Astrocyte of the cerebellum (primary cell): Measurements from ENCODE around the gene KMT5B.

Experiments used
- DNase-seq: peaks from one replicate; pipeline ENCODE4 v3.0.0-alpha.2; 2011; ENCODE audit warnings: low read depth
- H3K4me3 ChIP-seq: 2 replicates; pipeline ENCODE4 v1.5.1; 2011; ENCODE audit warnings: mild to moderate bottlenecking, low read depth, low read length, moderate library complexity
- in situ Hi-C: cut with HindIII; loops from 2 replicates; pipeline ENCODE4 v1.10.0; 2017; ENCODE audit warnings: low sequenced_read_pairs
- TF ChIP-seq, protein P1 (sequence below): IDR thresholded peaks from 2 replicates; pipeline ENCODE4 v1.5.1; 2012; ENCODE audit warnings: low read length, low read depth, moderate library complexity, mild to moderate bottlenecking; ENCODE audit errors: missing control alignments

Gene KMT5B

DNA sequence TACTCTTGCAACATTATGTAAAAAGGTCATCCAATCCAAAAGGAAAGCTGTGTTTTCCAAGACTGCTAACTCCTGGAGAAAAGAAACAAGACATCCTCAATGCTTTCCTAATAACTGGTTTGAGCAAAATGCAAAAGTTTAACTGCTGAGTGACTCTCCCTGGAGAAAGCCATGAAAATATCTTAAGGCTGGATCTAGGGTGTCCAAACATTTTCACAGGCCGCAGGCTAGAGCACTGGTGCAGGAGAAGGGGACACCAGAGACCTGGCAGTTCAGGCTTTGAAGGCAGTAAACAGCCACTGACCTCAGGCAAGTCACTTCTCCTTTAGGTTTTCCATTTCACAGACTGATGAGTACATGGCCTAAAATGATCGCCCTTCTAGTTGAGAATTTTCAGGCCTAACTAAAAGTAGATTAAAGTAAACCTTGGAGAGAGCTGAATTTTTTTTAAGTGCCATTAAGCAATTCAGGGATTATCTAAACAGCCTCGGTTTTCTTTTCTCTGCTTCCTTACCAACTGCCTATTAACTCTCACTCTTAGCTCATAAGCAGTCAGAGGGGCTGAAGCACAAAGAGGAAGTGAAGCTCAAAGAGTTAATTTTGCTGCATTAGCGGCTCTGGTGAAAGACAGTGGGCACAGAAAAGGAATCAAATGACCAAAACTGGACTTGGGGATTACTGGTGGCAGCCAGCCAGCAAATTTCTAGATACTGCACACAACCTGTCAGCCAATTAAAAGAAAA, 94.2 kb downstream of the KMT5B start:
- TF ChIP-seq, protein P1, sequence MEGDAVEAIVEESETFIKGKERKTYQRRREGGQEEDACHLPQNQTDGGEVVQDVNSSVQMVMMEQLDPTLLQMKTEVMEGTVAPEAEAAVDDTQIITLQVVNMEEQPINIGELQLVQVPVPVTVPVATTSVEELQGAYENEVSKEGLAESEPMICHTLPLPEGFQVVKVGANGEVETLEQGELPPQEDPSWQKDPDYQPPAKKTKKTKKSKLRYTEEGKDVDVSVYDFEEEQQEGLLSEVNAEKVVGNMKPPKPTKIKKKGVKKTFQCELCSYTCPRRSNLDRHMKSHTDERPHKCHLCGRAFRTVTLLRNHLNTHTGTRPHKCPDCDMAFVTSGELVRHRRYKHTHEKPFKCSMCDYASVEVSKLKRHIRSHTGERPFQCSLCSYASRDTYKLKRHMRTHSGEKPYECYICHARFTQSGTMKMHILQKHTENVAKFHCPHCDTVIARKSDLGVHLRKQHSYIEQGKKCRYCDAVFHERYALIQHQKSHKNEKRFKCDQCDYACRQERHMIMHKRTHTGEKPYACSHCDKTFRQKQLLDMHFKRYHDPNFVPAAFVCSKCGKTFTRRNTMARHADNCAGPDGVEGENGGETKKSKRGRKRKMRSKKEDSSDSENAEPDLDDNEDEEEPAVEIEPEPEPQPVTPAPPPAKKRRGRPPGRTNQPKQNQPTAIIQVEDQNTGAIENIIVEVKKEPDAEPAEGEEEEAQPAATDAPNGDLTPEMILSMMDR = no peak
- in situ Hi-C loops = no loop called here
- H3K4me3 ChIP-seq = peak overlapping the region; percentile 45
- no peak for DNase-seq

GRCh38 chr11:68117853-68118470, 95.1 kb downstream of the KMT5B start:
- H3K4me3 ChIP-seq = no peak overlapping the region
- DNase-seq = no peak
- in situ Hi-C loops = no loop called here
- TF ChIP-seq, protein P1 = no peak

DNA sequence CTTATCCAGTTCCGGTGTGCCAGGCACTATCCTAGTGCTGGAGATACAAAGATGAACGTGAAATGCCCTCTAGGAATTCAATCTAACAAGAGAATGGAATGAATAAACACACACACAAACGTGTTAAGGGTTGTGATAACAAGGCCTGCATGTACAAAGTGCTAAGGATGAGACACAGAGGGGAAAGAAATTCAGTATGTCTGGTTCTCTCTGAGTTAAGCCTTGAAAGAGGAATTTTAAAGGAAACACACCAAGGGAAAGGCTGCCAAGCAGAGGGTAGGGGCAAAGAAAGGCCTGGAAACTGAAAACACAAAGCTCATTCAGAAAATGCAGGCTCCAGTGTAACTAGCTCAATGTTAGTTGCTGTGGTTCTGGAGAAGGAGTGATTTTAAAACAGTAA, 96.1 kb downstream of the KMT5B start:
- in situ Hi-C loops = no loop called here
- no peak for DNase-seq
- TF ChIP-seq, protein P1 = no peak
- no peak overlapping the region for H3K4me3 ChIP-seq

DNA sequence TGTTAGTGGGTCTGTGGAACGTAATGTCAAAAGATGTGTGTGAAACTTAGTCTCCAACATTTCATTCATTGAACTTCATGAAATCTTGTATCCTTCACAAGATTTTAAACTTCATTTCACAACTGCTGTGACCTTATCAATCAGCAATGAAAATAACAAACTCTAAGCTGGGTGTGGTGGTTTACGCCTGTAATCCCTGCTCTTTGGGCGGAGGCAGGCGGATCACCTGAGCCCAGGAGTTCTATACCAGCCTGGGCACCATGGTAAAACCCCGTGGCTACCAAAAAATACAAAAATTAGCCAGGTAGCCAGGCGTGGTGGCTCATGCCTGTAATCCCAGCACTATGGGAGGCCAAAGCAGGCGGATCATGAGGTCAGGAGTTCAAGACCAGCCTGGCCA, 97.0 kb downstream of the KMT5B start:
- TF ChIP-seq, protein P1 = no peak
- in situ Hi-C loops = no loop called here
- DNase-seq = no peak
- no peak overlapping the region for H3K4me3 ChIP-seq

GRCh38 chr11:68115285-68115684, 97.8 kb downstream of the KMT5B start:
- in situ Hi-C loops = no loop called here
- TF ChIP-seq, protein P1 = no peak
- DNase-seq = no peak
- H3K4me3 ChIP-seq = no peak overlapping the region

GRCh38 chr11:68113986-68114385, 99.1 kb downstream of the KMT5B start:
- DNase-seq = no peak
- H3K4me3 ChIP-seq = no peak overlapping the region
- TF ChIP-seq, protein P1 = no peak
- in situ Hi-C loops = no loop called here
